SHP77 (cell line): ENCODE measurements around the gene STYX.

Experiments used
- DNase-seq, 2 experiments: peaks; one replicate each; lab custom pipeline; 2025; lab: John Stamatoyannopoulos, UW

Gene STYX

GRCh38 chr14:52790011-52790755 lies 60.2 kb downstream of the STYX start:
- no peak for DNase-seq

GRCh38 chr14:52790756-52791222 lies 60.8 kb downstream of the STYX start:
- no peak for DNase-seq

GRCh38 chr14:52791223-52792096 lies 61.5 kb downstream of the STYX start, which contains the start of gene GNPNAT1:
GNPNAT1 (minus strand) TSS chr14:52791607; CDS start chr14:52784650, 6,957 bp downstream.
- peak; percentile 91 to 92 for DNase-seq

- DNase-seq = peak in 1 of 2 experiments; percentile 38
Measured at GRCh38 chr14:52792097-52792415, 62.1 kb downstream of the STYX start.

- no peak for DNase-seq
Measured at GRCh38 chr14:52793061-52793460, 63.1 kb downstream of the STYX start.

GRCh38 chr14:52797653-52798052 lies 67.7 kb downstream of the STYX start:
- DNase-seq = no peak

GRCh38 chr14:52798826-52799225 lies 68.9 kb downstream of the STYX start:
- no peak for DNase-seq

- DNase-seq = no peak
Measured at GRCh38 chr14:52801014-52801712, 71.2 kb downstream of the STYX start.

- DNase-seq = no peak
Measured at GRCh38 chr14:52802597-52802996, 72.6 kb downstream of the STYX start.

- no peak for DNase-seq
Measured at GRCh38 chr14:52806115-52806514, 76.1 kb downstream of the STYX start.

- no peak for DNase-seq
Measured at GRCh38 chr14:52808101-52808500, 78.1 kb downstream of the STYX start.

- no peak for DNase-seq
Measured at GRCh38 chr14:52821805-52822250, 91.9 kb downstream of the STYX start.

- no peak for DNase-seq
Measured at GRCh38 chr14:52824462-52824861, 94.5 kb downstream of the STYX start.
